SU-DHL-6 (cell line): ENCODE results near the gene ZG16B.

ENCODE experiments used
- H2AFZ ChIP-seq: fragments of 200-600 bp; sonication (generic); 2 replicates; pipeline ENCODE4 v1.6.1; 2014; ENCODE audit warnings: low read depth, mild to moderate bottlenecking, moderate library complexity, mixed read lengths, antibody characterized with exemption, low read length; ENCODE audit not compliant: severe bottlenecking
- H3F3A ChIP-seq: fragments of 200-600 bp; shearing (Covaris generic); 2 replicates; pipeline ENCODE4 v1.6.0; 2016; ENCODE audit warnings: antibody characterized with exemption, mild to moderate bottlenecking; ENCODE audit not compliant: insufficient read depth
- H3K27ac ChIP-seq: fragments of 200-600 bp; sonication (generic); 2 replicates; pipeline ENCODE4 v1.5.1; 2016; ENCODE audit warnings: low read depth, mild to moderate bottlenecking, low read length, moderate library complexity, mixed read lengths
- H3K27me3 ChIP-seq: fragments of 200-600 bp; sonication (generic), shearing (Covaris generic); 2 replicates; pipeline ENCODE4 v1.6.0; 2014; ENCODE audit warnings: mild to moderate bottlenecking, low read length
- H3K36me3 ChIP-seq: fragments of 200-600 bp; sonication (generic); 2 replicates; pipeline ENCODE4 v1.6.1; 2014; ENCODE audit warnings: mild to moderate bottlenecking, low read length, mixed read lengths
- H3K4me2 ChIP-seq: fragments of 300-600, 200-600 bp; shearing (Covaris generic), sonication (generic); 2 replicates; pipeline ENCODE4 v1.6.0; 2014; ENCODE audit warnings: low read length, low read depth, mild to moderate bottlenecking; ENCODE audit not compliant: poor library complexity, severe bottlenecking
- H3K4me3 ChIP-seq: fragments of 200-600 bp; sonication (generic); 2 replicates; pipeline ENCODE4 v1.5.1; 2014; ENCODE audit warnings: antibody characterized with exemption, low read length, mild to moderate bottlenecking, mixed read lengths; ENCODE audit not compliant: insufficient read depth, poor library complexity, severe bottlenecking
- H3K79me2 ChIP-seq: fragments of 200-600 bp; sonication (generic); 2 replicates; pipeline ENCODE4 v1.6.1; 2014; ENCODE audit warnings: mild to moderate bottlenecking, low read length, moderate library complexity; ENCODE audit not compliant: insufficient read depth
- H3K9ac ChIP-seq: fragments of 200-600 bp; sonication (generic); 2 replicates; pipeline ENCODE4 v1.7.0; 2014; ENCODE audit warnings: mild to moderate bottlenecking, low read length
- H3K9me2 ChIP-seq: fragments of 200-600 bp; sonication (generic); replicated peaks from 2 replicates; pipeline ENCODE4 v1.6.1; 2014; ENCODE audit warnings: low read length; ENCODE audit not compliant: insufficient read depth
- H3K9me3 ChIP-seq: fragments of 200-600 bp; sonication (generic); 2 replicates; pipeline ENCODE4 v1.6.1; 2014; ENCODE audit warnings: low read length, mixed read lengths; ENCODE audit not compliant: insufficient read depth
- H4K20me1 ChIP-seq: fragments of 200-600 bp; sonication (generic); 2 replicates; pipeline ENCODE4 v1.6.1; 2014; ENCODE audit warnings: low read depth, mild to moderate bottlenecking, antibody characterized with exemption, low read length, moderate library complexity, mixed read lengths
- CTCF ChIP-seq: fragments of 200-600 bp; sonication (generic); IDR thresholded peaks from one replicate; pipeline ENCODE4 v1.5.1; 2017; ENCODE audit warnings: antibody characterized with exemption, mild to moderate bottlenecking, low read length, moderate library complexity; ENCODE audit not compliant: insufficient read depth, poor library complexity, severe bottlenecking
- EZH2phosphoT487 ChIP-seq: fragments of 200-600 bp; sonication (generic), shearing (Covaris generic); conservative IDR thresholded peaks from 2 replicates; pipeline ENCODE4 v1.6.1; 2018; ENCODE audit warnings: mild to moderate bottlenecking, antibody characterized with exemption, low read length, moderate library complexity, mixed read lengths

The ZG16B gene

GRCh38 chr16:2818272-2818876, 11.7 kb upstream of the ZG16B start:
- no peak overlapping the region for H3K4me2 ChIP-seq

GRCh38 chr16:2819179-2819938, 10.7 kb upstream of the ZG16B start:
- no peak for TF ChIP-seq EZH2phosphoT487
- no peak for TF ChIP-seq CTCF
- H3K4me3 ChIP-seq: no peak overlapping the region
- H3K27me3 ChIP-seq: no peaks in the 10 kb centered on the region
- no peak overlapping the region for H3K27ac ChIP-seq
- no peak overlapping the region for H3K9ac ChIP-seq
- H3K9me3 ChIP-seq: no peaks in the 10 kb centered on the region
- no peaks in the 10 kb centered on the region for H3K79me2 ChIP-seq
- H3F3A ChIP-seq: no peaks in the 10 kb centered on the region
- no peak overlapping the region for H3K4me2 ChIP-seq
- no peaks in the 10 kb centered on the region for H3K9me2 ChIP-seq
- no peaks in the 10 kb centered on the region for H4K20me1 ChIP-seq
- no peak overlapping the region for H2AFZ ChIP-seq
- no peaks in the 10 kb centered on the region for H3K36me3 ChIP-seq

More at GRCh38 chr16:2818272-2818876, 11.7 kb upstream of the ZG16B start:
- no peaks in the 10 kb centered on the region for H3K27me3 ChIP-seq
- TF ChIP-seq CTCF (no peak), EZH2phosphoT487 (no peak)
- H3K9ac ChIP-seq: no peak overlapping the region
- H3K4me3 ChIP-seq: no peak overlapping the region
- no peaks in the 10 kb centered on the region for H3K9me2 ChIP-seq
- no peaks in the 10 kb centered on the region for H4K20me1 ChIP-seq
- no peaks in the 10 kb centered on the region for H3K9me3 ChIP-seq
- H3F3A ChIP-seq: no peaks in the 10 kb centered on the region
- no peaks in the 10 kb centered on the region for H3K79me2 ChIP-seq
- H3K36me3 ChIP-seq: no peaks in the 10 kb centered on the region
- no peak overlapping the region for H2AFZ ChIP-seq
- no peak overlapping the region for H3K27ac ChIP-seq

- no peaks in the 10 kb centered on the region for H3K36me3 ChIP-seq
- H3K9ac ChIP-seq: no peak overlapping the region
- H3K9me3 ChIP-seq: no peaks in the 10 kb centered on the region
- no peak overlapping the region for H3K27ac ChIP-seq
- no peaks in the 10 kb centered on the region for H3F3A ChIP-seq
- no peaks in the 10 kb centered on the region for H3K79me2 ChIP-seq
- TF ChIP-seq CTCF: no peak
- no peak for TF ChIP-seq EZH2phosphoT487
- H3K27me3 ChIP-seq: no peaks in the 10 kb centered on the region
- H4K20me1 ChIP-seq: no peaks in the 10 kb centered on the region
- H2AFZ ChIP-seq: no peak overlapping the region
- no peak overlapping the region for H3K4me3 ChIP-seq
- no peak overlapping the region for H3K4me2 ChIP-seq
- no peaks in the 10 kb centered on the region for H3K9me2 ChIP-seq
Observed at GRCh38 chr16:2819939-2820835, 9.9 kb upstream of the ZG16B start.
